CD4-positive, alpha-beta T cell treated with Interleukin-17A for 4 hours (primary cell): ENCODE results near the gene MTCP1.
A peak's percentile ranks its signal among the peaks of the same experiment; 100 is the strongest.

Source experiments
- DNase-seq: peaks from one replicate; pipeline ENCODE4 v3.0.0-alpha.2; 2020; ENCODE audit warnings: mixed read lengths

The MTCP1 gene

GRCh38 chrX:155052738-155053498 is 18.0 kb downstream of the MTCP1 start:
- no peak for DNase-seq

GRCh38 chrX:155048977-155049619 is 21.8 kb downstream of the MTCP1 start:
- peak; percentile 69 for DNase-seq

- DNase-seq: no peak
These were observed 24.0 kb downstream of the MTCP1 start for GRCh38 chrX:155046811-155047528.

GRCh38 chrX:155046129-155046810 is 24.7 kb downstream of the MTCP1 start:
- no peak for DNase-seq

GRCh38 chrX:155035688-155036087 is 35.2 kb downstream of the MTCP1 start:
- no peak for DNase-seq

GRCh38 chrX:155031657-155032056 is 39.3 kb downstream of the MTCP1 start:
- no peak for DNase-seq

- no peak for DNase-seq
These were observed 42.1 kb downstream of the MTCP1 start for GRCh38 chrX:155028877-155029291.

- no peak for DNase-seq
These were observed 42.8 kb downstream of the MTCP1 start for GRCh38 chrX:155028129-155028528.

GRCh38 chrX:155027509-155028066 is 43.3 kb downstream of the MTCP1 start:
- DNase-seq: no peak

GRCh38 chrX:155026727-155027508 is 44.0 kb downstream of the MTCP1 start, which contains the start of gene FUNDC2:
TSS of gene FUNDC2 (plus strand) at chrX:155026844. CDS start at chrX:155026939, 95 bp downstream.
- peak; percentile 93 for DNase-seq

- DNase-seq: no peak
These were observed 44.6 kb downstream of the MTCP1 start for GRCh38 chrX:155026420-155026726.

GRCh38 chrX:155023907-155024833 is 46.8 kb downstream of the MTCP1 start:
- no peak for DNase-seq

- no peak for DNase-seq
These were observed 48.4 kb downstream of the MTCP1 start, which contains the start of gene F8 for GRCh38 chrX:155022585-155022984. TSS of gene F8 (minus strand) at chrX:155022723. CDS start at chrX:155022552, 171 bp downstream.

- no peak for DNase-seq
These were observed 50.3 kb downstream of the MTCP1 start for GRCh38 chrX:155020591-155020990.
